Measurements from ENCODE around the gene SMCO3.
A peak's percentile ranks its signal among the peaks of the same experiment; 100 is the strongest.

Gene SMCO3

GRCh38 chr12:14814014-14814413 is at the start of gene SMCO3:
Gene SMCO3 (minus strand): TSS chr12:14814182. CDS start chr12:14806680, 7,502 bp downstream.
- no peak for DNase-seq (ENCODE audit: low read depth in 2 of 3, low spot score in 1 of 3)

- DNase-seq (ENCODE audit: low read depth in 2 of 3, low spot score in 1 of 3), result no peak
Measured at GRCh38 chr12:14860490-14860889, 46.5 kb upstream of the SMCO3 start.

- DNase-seq (ENCODE audit: low read depth in 2 of 3, low spot score in 1 of 3), result no peak
Measured at GRCh38 chr12:14858513-14858912, 44.5 kb upstream of the SMCO3 start.

GRCh38 chr12:14854586-14855183 is 40.7 kb upstream of the SMCO3 start:
- no peak for DNase-seq (ENCODE audit: low read depth in 2 of 3, low spot score in 1 of 3)

GRCh38 chr12:14853961-14854360 is 40.0 kb upstream of the SMCO3 start:
- DNase-seq (ENCODE audit: low read depth in 2 of 3, low spot score in 1 of 3), result no peak

- no peak for DNase-seq (ENCODE audit: low read depth in 2 of 3, low spot score in 1 of 3)
Measured at GRCh38 chr12:14852880-14853279, 38.9 kb upstream of the SMCO3 start.

GRCh38 chr12:14850929-14851663 is 37.1 kb upstream of the SMCO3 start:
- no peak for DNase-seq (ENCODE audit: low read depth in 2 of 3, low spot score in 1 of 3)

GRCh38 chr12:14849661-14850060 is 35.7 kb upstream of the SMCO3 start:
- no peak for DNase-seq (ENCODE audit: low read depth in 2 of 3, low spot score in 1 of 3)

- no peak for DNase-seq (ENCODE audit: low read depth in 2 of 3, low spot score in 1 of 3)
Measured at GRCh38 chr12:14846876-14847580, 33.0 kb upstream of the SMCO3 start.

GRCh38 chr12:14846042-14846587 is 32.1 kb upstream of the SMCO3 start:
- no peak for DNase-seq (ENCODE audit: low read depth in 2 of 3, low spot score in 1 of 3)

GRCh38 chr12:14845350-14845750 is 31.4 kb upstream of the SMCO3 start:
- DNase-seq (ENCODE audit: low read depth in 2 of 3, low spot score in 1 of 3), result peak in 2 of 3 donors; percentile 20 to 46

- DNase-seq (ENCODE audit: low read depth in 2 of 3, low spot score in 1 of 3), result no peak
Measured at GRCh38 chr12:14844401-14844800, 30.4 kb upstream of the SMCO3 start.

GRCh38 chr12:14843425-14843887 is 29.5 kb upstream of the SMCO3 start, which contains the start of gene ART4:
Gene ART4 (minus strand): TSS chr12:14843526. CDS start chr12:14843113, 413 bp downstream.
- no peak for DNase-seq (ENCODE audit: low read depth in 2 of 3, low spot score in 1 of 3)

- DNase-seq (ENCODE audit: low read depth in 2 of 3, low spot score in 1 of 3), result no peak
Measured at GRCh38 chr12:14842315-14842714, 28.3 kb upstream of the SMCO3 start.

- no peak for DNase-seq (ENCODE audit: low read depth in 2 of 3, low spot score in 1 of 3)
Measured at GRCh38 chr12:14841761-14842160, 27.8 kb upstream of the SMCO3 start.

- DNase-seq (ENCODE audit: low read depth in 2 of 3, low spot score in 1 of 3), result no peak
Measured at GRCh38 chr12:14840616-14841015, 26.6 kb upstream of the SMCO3 start.

GRCh38 chr12:14839262-14839661 is 25.3 kb upstream of the SMCO3 start:
- DNase-seq (ENCODE audit: low read depth in 2 of 3, low spot score in 1 of 3), result no peak

- no peak for DNase-seq (ENCODE audit: low read depth in 2 of 3, low spot score in 1 of 3)
Measured at GRCh38 chr12:14836336-14837210, 22.6 kb upstream of the SMCO3 start.

- no peak for DNase-seq (ENCODE audit: low read depth in 2 of 3, low spot score in 1 of 3)
Measured at GRCh38 chr12:14834509-14834908, 20.5 kb upstream of the SMCO3 start.

GRCh38 chr12:14833952-14834351 is 20.0 kb upstream of the SMCO3 start:
- no peak for DNase-seq (ENCODE audit: low read depth in 2 of 3, low spot score in 1 of 3)

- DNase-seq (ENCODE audit: low read depth in 2 of 3, low spot score in 1 of 3), result no peak
Measured at GRCh38 chr12:14833336-14833735, 19.4 kb upstream of the SMCO3 start.

All from stimulated activated CD4-positive, alpha-beta T cell treated with anti-CD3 and anti-CD28 coated beads, Interleukin-12 subunit alpha, Interleukin-12 subunit beta, amount 100 ng/mL, for 48 hours (primary cell).